Measurements from ENCODE around the gene SLC17A9.
"Not testable (repeated sequence)": the region's sequence is repeated elsewhere in the genome, so short reads cannot be mapped to it uniquely, and the experiment has no call there.

Gene SLC17A9

GRCh38 chr20:62920039-62920645, 32.4 kb upstream of the SLC17A9 start:
- no peak for DNase-seq (ENCODE audit: low read depth in 1 of 2, low spot score in 1 of 2)

GRCh38 chr20:62921119-62921687, 31.3 kb upstream of the SLC17A9 start:
- DNase-seq (ENCODE audit: low read depth in 1 of 2, low spot score in 1 of 2) = peak in 1 of 2 donors; percentile 29

DNA sequence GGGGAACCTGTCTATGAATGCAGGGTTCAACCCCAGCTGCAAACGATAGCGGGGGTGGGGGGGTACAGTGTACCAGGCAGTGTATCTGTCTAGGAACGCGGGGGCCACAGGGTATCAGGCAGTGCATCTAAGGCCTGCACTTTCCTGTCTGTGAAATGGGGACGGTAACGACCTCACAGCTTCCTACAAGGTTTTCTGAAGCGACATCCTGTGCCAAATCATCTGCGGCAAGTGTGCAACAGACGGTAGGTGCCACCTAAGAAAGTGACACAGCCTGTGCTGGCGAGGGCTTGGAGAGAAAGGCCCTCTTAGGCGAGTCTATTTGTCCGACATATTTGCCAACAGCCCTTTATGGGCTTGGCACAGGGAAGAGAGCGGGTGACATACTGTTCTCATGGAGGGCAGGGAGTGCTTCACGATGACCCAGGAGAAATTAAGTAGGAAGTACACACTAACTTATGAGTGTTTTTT, 30.0 kb upstream of the SLC17A9 start:
- peak in 1 of 2 donors; percentile 20 for DNase-seq (ENCODE audit: low read depth in 1 of 2, low spot score in 1 of 2)

DNA sequence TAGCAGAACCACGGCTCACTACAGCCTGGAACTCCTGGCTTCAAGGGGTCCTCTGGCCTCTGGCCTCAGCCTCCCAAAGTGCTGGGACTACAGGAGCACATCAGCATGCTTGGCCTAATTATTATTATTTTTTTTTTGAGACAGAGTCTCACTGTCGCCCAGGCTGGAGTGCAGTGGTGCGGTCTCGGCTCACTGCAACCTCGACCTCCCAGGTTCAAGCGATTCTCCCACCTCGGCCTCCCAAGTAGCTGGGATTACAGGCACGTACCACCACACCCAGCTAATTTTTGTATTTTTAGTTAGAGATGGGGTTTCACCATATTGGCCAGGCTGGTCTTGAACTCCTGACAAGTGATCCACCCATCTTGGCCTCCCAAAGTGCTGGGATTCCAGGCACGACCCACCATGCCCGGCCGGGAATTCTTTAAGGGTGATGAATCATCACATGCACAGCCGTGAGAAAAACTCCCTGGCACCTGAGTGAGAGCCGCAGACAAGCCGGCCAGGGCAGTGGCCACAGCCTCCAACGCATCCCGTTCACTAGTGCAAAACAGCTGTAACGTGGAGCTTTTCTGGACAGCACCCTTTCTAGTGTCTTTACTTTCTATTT, 29.3 kb upstream of the SLC17A9 start:
- not testable (repeated sequence) for DNase-seq (ENCODE audit: low read depth in 1 of 2, low spot score in 1 of 2)

DNA sequence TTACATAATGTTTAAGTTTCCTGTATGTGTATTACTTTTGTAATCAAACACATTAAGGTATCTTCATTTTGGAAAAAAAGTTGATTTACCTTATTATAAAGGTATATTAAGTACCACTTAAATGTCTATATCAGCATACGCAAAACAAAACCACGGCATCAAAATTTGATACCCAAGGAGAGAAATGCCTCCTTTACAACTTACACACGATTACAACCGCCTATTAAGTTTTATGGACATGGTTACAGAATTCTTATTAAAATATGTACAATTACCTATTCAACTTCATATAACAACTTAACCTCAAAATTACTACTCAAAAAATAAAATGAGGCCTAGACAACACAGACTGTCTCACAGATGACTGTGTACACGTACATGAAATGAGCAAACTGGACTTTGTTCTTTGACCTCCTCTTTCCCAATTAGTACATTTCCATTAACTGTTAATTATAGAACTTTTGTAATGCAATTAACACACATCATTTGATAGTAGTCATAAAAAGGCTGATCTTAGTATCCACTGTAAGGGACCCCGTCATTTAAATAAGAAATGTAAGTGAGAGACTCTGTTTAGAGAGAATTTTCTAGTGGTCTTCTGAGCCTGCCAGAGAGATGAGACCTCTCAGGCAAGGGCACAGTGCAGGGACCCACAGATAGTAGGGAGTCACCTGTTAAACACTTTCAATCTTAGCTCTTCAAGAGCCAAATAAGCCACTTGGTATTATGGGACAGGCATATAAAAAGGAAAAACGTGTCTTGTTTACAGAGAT, 28.7 kb upstream of the SLC17A9 start:
- DNase-seq (ENCODE audit: low read depth in 1 of 2, low spot score in 1 of 2) = no peak

DNA sequence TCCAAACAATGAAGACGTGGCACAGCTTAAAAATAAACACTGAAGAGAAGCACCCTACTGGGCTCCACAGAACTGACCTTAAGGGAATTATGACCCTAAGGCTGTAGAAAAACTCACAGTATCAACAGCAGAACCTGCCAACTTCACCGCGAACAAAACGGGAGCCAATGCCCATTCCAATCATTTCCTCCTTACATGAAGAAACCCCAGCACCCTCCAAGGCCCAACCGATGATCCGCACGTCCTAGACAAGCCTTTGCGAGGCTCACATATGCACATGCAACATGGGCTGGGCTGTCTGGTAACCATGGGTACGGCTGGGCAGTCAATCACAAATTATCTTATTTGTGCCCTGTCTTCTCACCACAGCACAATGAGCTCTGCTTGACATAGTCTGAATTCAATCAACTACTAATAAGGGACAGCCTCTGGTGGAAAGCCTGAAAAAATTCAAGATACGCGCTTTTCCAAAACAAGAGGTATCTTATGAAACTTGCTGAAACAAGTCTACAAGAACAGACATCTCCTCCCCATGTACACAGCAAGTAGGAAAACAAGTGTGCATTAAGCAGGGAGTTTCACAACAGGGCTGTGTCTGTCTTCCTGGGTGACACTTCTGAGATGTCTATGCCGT, 27.9 kb upstream of the SLC17A9 start:
- no peak for DNase-seq (ENCODE audit: low read depth in 1 of 2, low spot score in 1 of 2)

DNA sequence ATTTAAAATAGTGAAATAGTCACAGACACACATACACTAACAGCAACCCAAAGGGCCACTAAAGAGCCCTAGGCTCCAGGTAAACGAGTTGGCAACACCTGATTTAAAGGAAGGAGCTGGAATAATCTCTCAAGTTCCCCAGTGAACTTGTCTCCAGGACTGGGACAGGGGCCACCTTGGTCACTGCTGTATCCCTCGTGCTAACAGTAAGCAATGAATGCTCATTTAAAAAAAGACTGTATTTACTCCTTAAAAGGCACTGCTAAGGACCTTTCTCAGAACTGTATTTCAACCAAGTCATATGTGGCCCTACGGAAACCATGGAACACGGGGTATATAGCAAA, 27.5 kb upstream of the SLC17A9 start:
- DNase-seq (ENCODE audit: low read depth in 1 of 2, low spot score in 1 of 2) = no peak

DNA sequence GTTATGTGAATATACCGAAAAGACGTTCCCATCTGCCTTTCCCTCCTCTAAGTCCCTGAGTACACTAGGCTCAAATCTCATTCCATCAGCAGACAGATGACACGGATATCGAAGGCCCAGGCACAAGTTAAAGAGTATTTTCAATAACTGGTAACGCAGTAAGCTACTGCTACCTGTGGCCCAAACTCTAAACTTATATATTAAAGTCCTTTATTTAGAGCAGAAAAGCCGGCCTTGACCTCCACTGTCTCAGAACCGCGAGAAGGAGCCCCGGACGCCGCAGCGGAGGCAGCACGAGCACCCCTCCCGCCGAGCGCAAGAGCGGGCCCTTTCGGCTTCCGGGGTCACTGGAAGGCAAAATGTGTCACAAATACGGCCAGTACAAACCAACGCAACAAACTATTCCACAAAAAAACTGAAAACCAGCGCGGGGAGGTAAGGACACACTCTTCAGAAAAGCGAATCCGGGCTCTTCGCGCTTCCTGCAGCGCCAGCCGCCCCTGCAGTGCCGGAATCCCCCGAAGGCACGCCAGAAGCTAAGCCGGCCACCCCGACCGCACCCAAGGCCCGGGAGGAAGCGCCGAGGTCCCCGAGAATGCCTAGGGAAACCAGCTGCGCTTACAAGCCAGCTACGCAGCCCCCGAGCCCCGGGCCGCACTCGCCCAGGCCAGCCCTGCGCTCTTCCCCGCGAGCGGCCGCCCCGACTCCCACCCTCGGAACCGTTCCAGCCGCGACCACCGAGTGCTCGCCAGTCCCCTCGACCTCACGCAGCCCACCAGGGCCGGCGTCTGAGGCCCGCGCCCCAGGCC, 26.9 kb upstream of the SLC17A9 start:
- DNase-seq (ENCODE audit: low read depth in 1 of 2, low spot score in 1 of 2) = no peak

GRCh38 chr20:62926229-62927127, 26.0 kb upstream of the SLC17A9 start, which contains the start of gene DIDO1:
Gene DIDO1 (minus strand): TSS chr20:62926505.
- DNase-seq (ENCODE audit: low read depth in 1 of 2, low spot score in 1 of 2) = peak; percentile 84 to 87

DNA sequence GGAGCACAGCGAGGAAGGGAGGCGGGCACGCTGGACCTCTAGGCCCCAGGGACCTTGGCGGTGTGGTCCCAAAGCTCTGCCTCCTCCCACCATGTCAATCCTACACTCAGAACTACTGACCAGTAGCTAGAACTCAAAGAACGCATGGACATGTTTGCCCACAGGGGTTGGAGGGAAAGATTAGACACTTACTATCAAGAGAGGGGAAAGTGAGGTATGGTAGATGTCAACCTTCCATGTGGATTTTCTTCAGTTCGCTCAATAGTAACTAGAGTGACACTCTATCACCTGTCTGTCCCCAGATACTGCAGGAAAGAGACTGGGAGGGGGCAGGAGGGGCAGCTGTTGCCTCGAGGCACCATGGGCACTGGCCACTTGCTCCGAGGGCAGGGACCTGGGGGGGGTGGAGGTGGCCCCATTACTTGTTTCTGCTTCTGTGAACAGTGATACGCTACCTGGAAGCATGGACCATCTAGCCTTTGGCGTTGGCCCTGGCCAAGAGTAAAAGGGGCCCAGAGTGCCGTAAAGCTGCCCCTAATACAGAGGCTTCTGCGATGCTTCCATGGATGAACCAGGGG, 25.3 kb upstream of the SLC17A9 start:
- DNase-seq (ENCODE audit: low read depth in 1 of 2, low spot score in 1 of 2) = no peak

- DNase-seq (ENCODE audit: low read depth in 1 of 2, low spot score in 1 of 2) = no peak
Measured at GRCh38 chr20:62928246-62928939, 24.1 kb upstream of the SLC17A9 start.

DNA sequence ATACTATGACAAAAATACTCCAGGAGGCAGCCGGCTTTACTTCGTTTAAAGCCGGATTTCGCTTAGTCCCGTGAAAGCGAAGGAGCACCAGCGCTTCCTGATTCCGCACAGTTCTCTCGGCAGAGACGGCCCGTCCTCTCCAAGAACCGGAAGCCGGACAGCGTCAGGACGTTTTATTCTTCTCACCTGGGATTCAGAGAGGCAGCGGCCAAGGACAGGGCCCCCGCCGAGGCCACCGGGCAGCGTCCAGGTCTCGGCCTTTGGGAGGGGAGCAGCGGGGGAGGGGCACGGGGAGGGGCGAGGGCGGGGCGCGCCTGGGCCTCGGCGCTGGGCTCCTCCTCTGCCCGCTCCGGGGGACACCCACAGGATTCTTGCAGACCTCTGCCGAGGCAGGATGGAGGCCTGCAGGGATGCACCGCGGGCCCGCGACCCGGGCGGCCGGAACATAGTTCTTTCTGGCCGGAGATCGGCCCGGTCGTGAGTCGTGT, 23.4 kb upstream of the SLC17A9 start:
- no peak for DNase-seq (ENCODE audit: low read depth in 1 of 2, low spot score in 1 of 2)

DNA sequence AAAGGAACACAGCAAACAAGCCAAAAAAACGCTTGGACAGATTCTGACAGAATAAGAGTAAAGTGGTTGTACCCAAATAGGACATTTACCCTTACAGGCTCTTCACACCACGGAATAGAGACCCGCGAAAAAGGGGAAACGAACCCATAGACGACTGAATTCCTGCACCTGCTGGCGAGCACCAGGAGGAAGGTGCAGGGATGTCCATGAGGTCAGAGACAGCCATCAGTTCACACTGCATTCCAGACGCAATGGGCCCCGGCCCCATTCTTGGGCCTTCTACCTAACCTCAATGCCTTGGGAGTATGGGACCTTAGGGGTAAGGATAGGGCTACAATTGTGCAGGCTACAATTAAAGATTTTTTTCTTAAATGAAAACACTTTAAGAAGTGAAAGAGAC, 21.0 kb upstream of the SLC17A9 start:
- DNase-seq (ENCODE audit: low read depth in 1 of 2, low spot score in 1 of 2) = no peak

DNA sequence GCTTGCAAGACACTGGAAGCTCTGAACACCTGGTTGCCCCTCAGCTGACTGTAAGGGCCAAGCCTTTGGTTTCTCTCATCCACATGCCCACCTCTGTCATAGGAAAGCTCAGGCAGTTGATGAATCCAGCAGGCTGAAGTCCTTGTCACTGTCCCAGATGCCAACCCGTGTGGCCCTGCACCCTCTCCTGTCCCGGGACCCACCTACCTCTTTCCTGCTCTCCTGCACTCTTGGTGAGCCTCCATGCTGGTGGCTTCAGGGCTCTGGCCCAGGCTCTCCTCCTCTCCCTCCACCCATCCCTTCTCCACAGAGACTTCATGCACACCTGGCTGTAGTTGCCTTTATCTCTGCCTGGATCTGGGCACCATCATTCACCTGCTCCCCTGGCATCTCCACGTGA, 18.5 kb upstream of the SLC17A9 start:
- DNase-seq (ENCODE audit: low read depth in 1 of 2, low spot score in 1 of 2) = no peak

DNA sequence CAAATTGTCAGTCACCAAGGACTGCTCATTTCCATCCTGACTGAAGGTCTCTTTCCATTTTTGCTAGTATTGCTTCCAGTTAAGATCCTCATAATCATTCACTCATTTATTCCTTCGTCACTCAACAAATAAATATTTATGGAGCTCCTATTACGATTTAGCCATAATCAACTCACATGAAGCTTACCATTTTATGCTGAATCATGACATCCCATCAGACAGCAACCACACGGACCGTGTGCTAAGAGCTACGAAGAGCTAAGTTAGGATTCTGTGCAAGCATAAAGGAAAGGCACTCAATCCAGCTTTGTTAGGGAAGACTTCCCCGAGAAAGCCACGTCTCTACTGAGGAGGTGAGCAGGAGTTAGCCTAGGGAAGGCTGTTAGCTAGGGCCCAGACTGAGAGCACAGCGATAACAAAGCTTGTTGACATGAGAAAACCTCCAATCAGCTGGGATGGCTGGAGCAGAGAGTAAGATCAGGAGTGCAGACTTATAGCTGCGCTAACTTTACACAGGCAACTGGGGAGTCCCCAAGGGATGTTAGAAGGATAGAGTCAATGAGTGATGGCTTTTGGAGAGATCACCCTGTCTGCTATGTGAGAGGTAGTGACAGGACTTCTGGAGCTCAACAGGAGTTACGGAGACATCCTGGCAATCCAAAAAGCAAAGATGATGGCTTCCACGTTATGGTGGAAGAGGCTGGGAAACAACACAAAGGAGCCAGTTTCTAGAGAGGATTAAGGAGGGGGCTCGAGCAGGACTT, 17.1 kb upstream of the SLC17A9 start:
- DNase-seq (ENCODE audit: low read depth in 1 of 2, low spot score in 1 of 2) = no peak

- DNase-seq (ENCODE audit: low read depth in 1 of 2, low spot score in 1 of 2) = no peak
Measured at GRCh38 chr20:62935968-62936585, 16.4 kb upstream of the SLC17A9 start.
